AG04450 (cell line): ENCODE data around the gene NDUFB2. TPM values are rescaled to one million over a fixed set of nuclear protein-coding genes. Genes with fewer than 3 reads are reported as not detected.
"Not testable (repeated sequence)": the region's sequence is repeated elsewhere in the genome, so short reads cannot be mapped to it uniquely, and the experiment has no call there.

Experiments
- CTCF ChIA-PET: fragments of 300-600, 350-600 bp; formaldehyde crosslinking; extraction: SDS; loops from one replicate; lab custom pipeline; 2022; ENCODE audit warnings: antibody characterized with exemption, inconsistent platforms; lab: Charles Lee
- POLR2A ChIA-PET: fragments of 350-600 bp; formaldehyde crosslinking; extraction: SDS; loops from one replicate; lab custom pipeline; 2021; ENCODE audit warnings: antibody characterized with exemption, inconsistent platforms; lab: Yijun Ruan, JAX
- DNase-seq: peaks from one replicate; pipeline ENCODE4 v3.0.0-alpha.2; 2011; ENCODE audit warnings: low read depth, low spot score
- H3K27ac ChIP-seq: one replicate; pipeline ENCODE4 v1.5.1; 2012; ENCODE audit warnings: low read depth, low read length, control low read depth
- H3K27me3 ChIP-seq: one replicate; pipeline ENCODE4 v1.6.0; 2012; ENCODE audit warnings: low read length; ENCODE audit not compliant: control insufficient read depth, insufficient read depth
- H3K4me3 ChIP-seq: 2 replicates; pipeline ENCODE4 v1.5.1; 2011; ENCODE audit warnings: mild to moderate bottlenecking, low read depth, low read length, control low read depth
- H3K9me3 ChIP-seq: 2 replicates; pipeline ENCODE4 v1.5.1; 2012; ENCODE audit warnings: low read length; ENCODE audit not compliant: control insufficient read depth, insufficient read depth
- CTCF ChIP-seq: IDR thresholded peaks from 2 replicates; pipeline ENCODE4 v1.5.1; 2011; ENCODE audit warnings: low read depth, low read length, control low read depth, inconsistent platforms
- polyA plus RNA-seq: library from polyadenylated mRNA; depleted of rRNA; stranded (reverse); fragments of >200 nt; gene quantifications from 2 replicates; pipeline ENCODE4 v1.2.3, GENCODE V29; 2011

Gene NDUFB2
- polyA plus RNA-seq, 1 experiment = 218 TPM

DNA sequence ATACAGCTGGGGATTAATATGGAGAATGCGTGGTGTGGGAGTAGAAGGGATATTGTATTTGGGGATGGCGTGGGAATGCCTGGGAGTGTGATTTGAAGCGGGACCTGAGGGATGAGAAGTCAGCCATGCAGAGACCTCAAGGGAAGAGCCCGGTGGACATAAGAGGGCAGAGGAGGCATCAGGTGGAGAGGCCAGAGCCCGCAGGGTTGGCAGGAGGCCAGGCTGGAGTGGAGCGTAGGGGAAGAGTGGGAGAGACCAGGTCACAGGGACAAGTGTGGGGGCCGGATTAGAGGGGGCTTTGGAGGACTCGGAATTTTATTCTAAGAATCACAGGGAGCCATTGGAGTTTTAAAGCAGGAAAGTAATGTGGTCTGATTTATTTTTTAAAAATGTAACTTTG, 2.0 kb downstream of the NDUFB2 start:
- no peak for DNase-seq
- Histone ChIP-seq H3K27me3 (no peaks in the 10 kb centered on the region), H3K27ac (no peak overlapping the region), H3K9me3 (no peaks in the 10 kb centered on the region; the same call in 1 of the 2 replicates), H3K4me3 (no peak overlapping the region)
- ChIA-PET CTCF (interaction anchor here (1.4 kb wide), 1 partner anchor 12 kb away, joined by 3 read pairs; no protein-coding TSS in a partner anchor), POLR2A (no interaction called here)
- no peak for TF ChIP-seq CTCF

DNA sequence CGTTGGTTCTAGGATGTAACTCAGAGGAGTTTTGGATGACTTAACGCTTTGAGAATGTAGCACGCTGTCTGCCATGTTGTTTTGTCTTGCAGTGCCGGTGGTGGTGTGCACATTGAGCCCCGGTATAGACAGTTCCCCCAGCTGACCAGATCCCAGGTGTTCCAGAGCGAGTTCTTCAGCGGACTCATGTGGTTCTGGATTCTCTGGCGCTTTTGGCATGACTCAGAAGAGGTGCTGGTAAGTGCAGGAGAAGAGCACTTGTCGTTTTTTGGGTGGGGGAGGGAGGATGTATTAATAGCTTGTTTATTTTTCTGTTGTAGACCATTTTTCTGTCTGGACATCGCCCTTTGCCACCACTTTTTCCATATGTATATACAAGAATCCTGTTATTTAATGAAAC, 6.3 kb downstream of the NDUFB2 start:
- CTCF ChIA-PET = interaction anchor here (0.6 to 2.2 kb wide), 5 partner anchors 19 to 831 kb away, joined by 3 to 8 read pairs (median 6); no protein-coding TSS in a partner anchor
- no peak for DNase-seq
- no peak for TF ChIP-seq CTCF
- H3K4me3 ChIP-seq = no peak overlapping the region
- H3K27me3 ChIP-seq = no peaks in the 10 kb centered on the region
- no peaks in the 10 kb centered on the region for H3K9me3 ChIP-seq
- H3K27ac ChIP-seq = no peak overlapping the region
- POLR2A ChIA-PET = interaction anchor here (0.6 kb wide), 2 partner anchors 47 to 557 kb away, joined by 4 read pairs; no protein-coding TSS in a partner anchor

DNA sequence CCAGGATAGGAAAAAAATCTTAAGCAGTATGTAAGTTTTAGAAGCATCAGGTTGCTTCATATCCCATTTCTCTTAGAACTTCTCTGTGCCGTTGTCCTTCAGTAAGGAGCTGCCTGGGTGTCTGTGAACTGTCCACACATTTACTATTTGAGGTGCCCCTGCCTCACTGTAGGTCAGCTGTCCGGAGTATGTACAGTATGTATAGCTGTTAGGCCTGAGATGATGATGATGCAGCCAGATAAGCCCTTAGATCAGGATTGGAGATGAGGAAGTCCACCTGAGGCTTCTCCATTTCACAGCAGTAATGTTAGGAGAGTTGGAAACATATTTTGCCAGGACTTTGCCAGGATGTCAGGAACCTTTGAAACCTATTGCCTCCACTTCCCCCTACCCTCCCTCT, 7.7 kb downstream of the NDUFB2 start:
- Histone ChIP-seq H3K4me3 (no peak overlapping the region), H3K27ac (no peak overlapping the region), H3K9me3 (no peaks in the 10 kb centered on the region), H3K27me3 (no peaks in the 10 kb centered on the region)
- no peak for DNase-seq
- CTCF ChIA-PET = no interaction called here
- POLR2A ChIA-PET = no interaction called here
- no peak for TF ChIP-seq CTCF

GRCh38 chr7:140707132-140707531, 10.6 kb downstream of the NDUFB2 start:
- no peaks in the 10 kb centered on the region for H3K9me3 ChIP-seq
- H3K27me3 ChIP-seq = no peaks in the 10 kb centered on the region
- no peak for DNase-seq
- H3K4me3 ChIP-seq = no peak overlapping the region
- TF ChIP-seq CTCF = no peak
- ChIA-PET POLR2A (no interaction called here), CTCF (no interaction called here)
- no peak overlapping the region for H3K27ac ChIP-seq

DNA sequence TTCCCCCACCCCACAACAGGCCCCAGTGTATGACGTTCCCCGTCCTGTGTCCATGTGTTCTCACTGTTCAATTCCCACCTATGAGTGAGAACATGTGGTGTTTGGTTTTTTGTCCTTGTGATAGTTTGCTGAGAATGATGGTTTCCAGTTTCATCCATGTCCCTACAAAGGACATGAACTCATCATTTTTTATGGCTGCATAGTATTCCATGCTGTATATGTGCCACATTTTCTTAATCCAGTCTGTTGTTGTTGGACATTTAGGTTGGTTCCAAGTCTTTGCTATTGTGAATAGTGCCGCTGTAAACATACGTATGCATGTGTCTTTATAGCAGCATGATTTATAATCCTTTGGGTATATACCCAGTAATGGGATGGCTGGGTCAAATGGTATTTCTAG, 12.3 kb downstream of the NDUFB2 start:
- CTCF ChIA-PET, H3K9me3 ChIP-seq, DNase-seq, H3K4me3 ChIP-seq, POLR2A ChIA-PET, H3K27me3 ChIP-seq, H3K27ac ChIP-seq: not testable (repeated sequence)

- DNase-seq, POLR2A ChIA-PET, H3K9me3 ChIP-seq, H3K27me3 ChIP-seq, H3K4me3 ChIP-seq, H3K27ac ChIP-seq, CTCF ChIA-PET: not testable (repeated sequence)
Measured at GRCh38 chr7:140712392-140712791, 15.9 kb downstream of the NDUFB2 start.
